LNCaP clone FGC (cell line): Measurements from ENCODE around the gene GNG12.

Experiments
- DNase-seq: peaks from one replicate; pipeline ENCODE4 v3.0.0-alpha.2; 2011; ENCODE audit warnings: low read depth
- H3K4me3 ChIP-seq: 2 replicates; pipeline ENCODE4 v1.5.1; 2011; ENCODE audit warnings: mild to moderate bottlenecking, low read depth, low read length, control low read depth
- TF ChIP-seq, protein P1 (sequence below): IDR thresholded peaks from 2 replicates; pipeline ENCODE4 v1.5.1; 2012; ENCODE audit warnings: mild to moderate bottlenecking; ENCODE audit not compliant: control insufficient read depth, insufficient read depth; ENCODE audit errors: extremely low read depth

Gene GNG12

GRCh38 chr1:67747671-67748546 lies 85.4 kb downstream of the GNG12 start:
- TF ChIP-seq, protein P1, sequence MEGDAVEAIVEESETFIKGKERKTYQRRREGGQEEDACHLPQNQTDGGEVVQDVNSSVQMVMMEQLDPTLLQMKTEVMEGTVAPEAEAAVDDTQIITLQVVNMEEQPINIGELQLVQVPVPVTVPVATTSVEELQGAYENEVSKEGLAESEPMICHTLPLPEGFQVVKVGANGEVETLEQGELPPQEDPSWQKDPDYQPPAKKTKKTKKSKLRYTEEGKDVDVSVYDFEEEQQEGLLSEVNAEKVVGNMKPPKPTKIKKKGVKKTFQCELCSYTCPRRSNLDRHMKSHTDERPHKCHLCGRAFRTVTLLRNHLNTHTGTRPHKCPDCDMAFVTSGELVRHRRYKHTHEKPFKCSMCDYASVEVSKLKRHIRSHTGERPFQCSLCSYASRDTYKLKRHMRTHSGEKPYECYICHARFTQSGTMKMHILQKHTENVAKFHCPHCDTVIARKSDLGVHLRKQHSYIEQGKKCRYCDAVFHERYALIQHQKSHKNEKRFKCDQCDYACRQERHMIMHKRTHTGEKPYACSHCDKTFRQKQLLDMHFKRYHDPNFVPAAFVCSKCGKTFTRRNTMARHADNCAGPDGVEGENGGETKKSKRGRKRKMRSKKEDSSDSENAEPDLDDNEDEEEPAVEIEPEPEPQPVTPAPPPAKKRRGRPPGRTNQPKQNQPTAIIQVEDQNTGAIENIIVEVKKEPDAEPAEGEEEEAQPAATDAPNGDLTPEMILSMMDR: no peak
- H3K4me3 ChIP-seq: no peak overlapping the region
- DNase-seq: no peak

- DNase-seq: no peak
- TF ChIP-seq, protein P1: no peak
- no peak overlapping the region for H3K4me3 ChIP-seq
Measured at GRCh38 chr1:67745875-67746698, 87.2 kb downstream of the GNG12 start.

DNA sequence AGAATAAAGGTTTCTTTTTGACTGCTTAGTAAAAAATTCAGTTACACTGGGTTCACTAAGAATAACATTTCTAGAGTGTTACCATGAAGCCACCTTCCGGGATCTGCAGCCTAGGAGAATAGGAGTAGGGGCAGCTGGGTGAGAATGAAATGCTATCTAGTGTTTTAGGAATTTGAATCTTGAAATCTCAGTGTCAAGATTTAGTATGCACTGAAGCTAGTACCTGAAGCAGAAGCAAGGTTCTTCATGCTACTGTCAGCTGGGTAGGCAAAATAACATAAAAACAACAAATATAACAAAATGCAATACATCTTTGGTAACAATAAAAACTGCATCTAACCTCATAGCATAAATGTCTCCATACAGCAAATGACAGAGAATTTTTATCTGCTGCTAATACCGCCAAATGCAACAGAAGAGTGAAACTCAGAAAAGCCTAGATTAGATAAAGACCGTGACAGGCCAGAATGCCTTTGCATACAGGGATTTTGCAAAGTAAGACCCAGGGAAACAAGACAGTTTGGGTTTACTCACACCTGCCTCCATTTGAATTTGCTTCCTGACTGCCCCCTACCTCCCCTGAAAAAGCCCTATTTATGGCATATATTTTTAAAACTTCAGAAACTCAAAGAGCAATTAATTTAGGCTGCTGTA lies 90.1 kb downstream of the GNG12 start:
- TF ChIP-seq, protein P1: no peak
- no peak overlapping the region for H3K4me3 ChIP-seq
- no peak for DNase-seq

GRCh38 chr1:67741736-67742135 lies 91.5 kb downstream of the GNG12 start:
- DNase-seq: no peak
- TF ChIP-seq, protein P1: no peak
- H3K4me3 ChIP-seq: no peak overlapping the region

DNA sequence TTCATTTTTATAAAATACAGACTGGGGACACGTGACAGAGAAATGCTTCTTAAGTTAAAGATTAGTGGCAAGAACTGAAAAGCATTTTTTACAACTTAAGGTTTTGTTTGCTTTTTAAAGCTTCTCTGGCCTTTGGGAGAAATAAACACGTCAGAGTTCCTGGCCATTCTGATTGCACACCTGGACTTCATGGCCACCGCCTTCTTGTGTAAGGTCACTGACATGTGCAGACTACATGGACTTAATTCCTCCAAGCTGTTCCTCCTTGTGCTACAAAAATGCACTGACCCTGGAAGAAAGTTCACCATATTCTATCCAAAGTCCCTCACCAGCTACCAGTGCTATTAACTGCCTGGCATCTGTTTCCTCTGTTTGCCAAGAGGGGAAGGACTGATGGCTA lies 92.1 kb downstream of the GNG12 start:
- no peak overlapping the region for H3K4me3 ChIP-seq
- no peak for DNase-seq
- TF ChIP-seq, protein P1: no peak

- no peak for DNase-seq
- H3K4me3 ChIP-seq: no peak overlapping the region
- TF ChIP-seq, protein P1: no peak
Measured at GRCh38 chr1:67740543-67740942, 92.7 kb downstream of the GNG12 start.
